Mammary epithelial cell (primary cell): ENCODE data around the gene ODF2L.

Experiments used
- EZH2 ChIP-seq: IDR thresholded peaks from 2 replicates; pipeline ENCODE4 v1.6.1; 2012; ENCODE audit warnings: low read length, inconsistent platforms, borderline replicate concordance
- TF ChIP-seq, protein P1 (sequence below), 2 donors: IDR thresholded peaks in 1 of 2; conservative IDR thresholded peaks in 1 of 2; 2 replicates each; pipeline ENCODE4 v1.5.1; 2011 to 2012; ENCODE audit warnings: inconsistent platforms in 2 of 2, low read length in 2 of 2, mild to moderate bottlenecking in 2 of 2, control low read depth in 1 of 2, low read depth in 1 of 2; ENCODE audit not compliant: insufficient read depth in 1 of 2; ENCODE audit errors: extremely low read depth in 1 of 2

DNA sequence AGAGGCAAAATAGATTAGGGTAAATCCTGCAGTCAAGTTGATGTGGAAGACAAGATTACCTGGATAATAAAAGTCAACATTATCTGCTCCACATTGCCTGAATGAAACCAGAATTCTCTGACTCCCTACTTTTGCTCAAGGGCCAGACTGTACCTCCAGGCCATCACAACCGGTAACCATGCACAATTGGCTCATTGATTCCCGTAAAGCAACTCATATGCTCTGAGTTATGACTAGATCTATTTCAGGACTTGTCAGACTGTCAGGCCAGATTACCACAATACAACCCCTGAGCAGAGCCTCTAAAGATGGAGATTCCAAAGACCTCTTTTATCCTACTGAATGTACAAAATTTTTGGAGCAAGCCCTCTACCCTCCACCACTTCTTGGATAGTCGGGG lies 90.4 kb downstream of the ODF2L start:
- TF ChIP-seq, protein P1, sequence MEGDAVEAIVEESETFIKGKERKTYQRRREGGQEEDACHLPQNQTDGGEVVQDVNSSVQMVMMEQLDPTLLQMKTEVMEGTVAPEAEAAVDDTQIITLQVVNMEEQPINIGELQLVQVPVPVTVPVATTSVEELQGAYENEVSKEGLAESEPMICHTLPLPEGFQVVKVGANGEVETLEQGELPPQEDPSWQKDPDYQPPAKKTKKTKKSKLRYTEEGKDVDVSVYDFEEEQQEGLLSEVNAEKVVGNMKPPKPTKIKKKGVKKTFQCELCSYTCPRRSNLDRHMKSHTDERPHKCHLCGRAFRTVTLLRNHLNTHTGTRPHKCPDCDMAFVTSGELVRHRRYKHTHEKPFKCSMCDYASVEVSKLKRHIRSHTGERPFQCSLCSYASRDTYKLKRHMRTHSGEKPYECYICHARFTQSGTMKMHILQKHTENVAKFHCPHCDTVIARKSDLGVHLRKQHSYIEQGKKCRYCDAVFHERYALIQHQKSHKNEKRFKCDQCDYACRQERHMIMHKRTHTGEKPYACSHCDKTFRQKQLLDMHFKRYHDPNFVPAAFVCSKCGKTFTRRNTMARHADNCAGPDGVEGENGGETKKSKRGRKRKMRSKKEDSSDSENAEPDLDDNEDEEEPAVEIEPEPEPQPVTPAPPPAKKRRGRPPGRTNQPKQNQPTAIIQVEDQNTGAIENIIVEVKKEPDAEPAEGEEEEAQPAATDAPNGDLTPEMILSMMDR (conservative IDR thresholded peaks at IDR 0.05 in 1 of 2, IDR thresholded peaks at IDR 0.05 in 1 of 2; ENCODE audit: extremely low read depth in 1 of 2, insufficient read depth in 1 of 2, low read depth in 1 of 2, low read length in 2 of 2): no peak
- TF ChIP-seq EZH2: no peak
